ENCODE results near the gene TTC9B.

GRCh38 chr19:40241125-40241808 is 23.1 kb upstream of the TTC9B start:
- TF ChIP-seq CTCF (IDR thresholded peaks at IDR 0.05 in 4 of 5, conservative IDR thresholded peaks at IDR 0.05 in 1 of 5) (no peak), POLR2A (IDR thresholded peaks at IDR 0.05) (no peak)

All from gastrocnemius medialis (tissue), 4 donors.